IMR-90 (cell line): ENCODE data around the gene BOD1L1. TPM values are rescaled to one million over a fixed set of nuclear protein-coding genes. Genes with fewer than 3 reads are reported as not detected.

ENCODE experiments used
- ATAC-seq: fragments of 200-7000 bp; cut with Tn5 transposase; 2 replicates; pipeline ENCODE4 v1.9.1; 2020; ENCODE audit warnings: low read depth, mild to moderate bottlenecking, moderate library complexity
- BruUV-seq: library from RNA; stranded (reverse); fragments of 400-500 nt; replicated peaks from 2 replicates; lab custom pipeline; 2021; lab: Mats Ljungman, UMichigan
- CTCF ChIA-PET: fragments of 300-600 bp; formaldehyde crosslinking; extraction: SDS; loops from one replicate; lab custom pipeline; 2021; ENCODE audit warnings: antibody characterized with exemption; lab: Yijun Ruan, JAX
- POLR2A ChIA-PET: fragments of 300-600 bp; sonication (Branson Sonifier 250); formaldehyde crosslinking; loops from one replicate; lab custom pipeline; 2022; ENCODE audit warnings: antibody characterized with exemption; ENCODE audit not compliant: unreplicated experiment; lab: Charles Lee
- DNase-seq: peaks from one replicate; pipeline ENCODE4 v3.0.0; 2013
- H2AFZ ChIP-seq: replicated peaks from 2 replicates; pipeline ENCODE3; 2013; ENCODE audit warnings: low read length, mild to moderate bottlenecking; ENCODE audit not compliant: poor library complexity
- H2AK5ac ChIP-seq: 2 replicates; pipeline ENCODE4 v1.6.1; 2013; ENCODE audit warnings: low read depth, low read length, inconsistent platforms
- H2AK9ac ChIP-seq: replicated peaks from 2 replicates; pipeline ENCODE3; 2013; ENCODE audit warnings: mild to moderate bottlenecking, low read depth, low read length, moderate library complexity; ENCODE audit not compliant: poor library complexity
- H2BK120ac ChIP-seq: 2 replicates; pipeline ENCODE4 v1.6.1; 2013; ENCODE audit warnings: low read depth, low read length, inconsistent platforms
- H2BK15ac ChIP-seq: 3 replicates; pipeline ENCODE4 v1.6.1; 2013; ENCODE audit warnings: low read depth, low read length, inconsistent platforms
- H2BK20ac ChIP-seq: 2 replicates; pipeline ENCODE4 v1.6.1; 2013; ENCODE audit warnings: low read depth, mild to moderate bottlenecking, inconsistent platforms, low read length, moderate library complexity
- H2BK5ac ChIP-seq: 2 replicates; pipeline ENCODE4 v1.6.1; 2013; ENCODE audit warnings: mild to moderate bottlenecking, low read depth, low read length, inconsistent platforms; ENCODE audit not compliant: poor library complexity, severe bottlenecking
- H3K14ac ChIP-seq: replicated peaks from 2 replicates; pipeline ENCODE4 v1.6.1; 2013; ENCODE audit warnings: low read depth, low read length, inconsistent platforms
- H3K18ac ChIP-seq: 2 replicates; pipeline ENCODE4 v1.6.1; 2013; ENCODE audit warnings: low read depth, low read length, control low read depth
- H3K23ac ChIP-seq: 2 replicates; pipeline ENCODE4 v1.6.1; 2013; ENCODE audit warnings: low read depth, low read length, inconsistent platforms
- H3K27ac ChIP-seq: 2 replicates; pipeline ENCODE4 v1.5.1; 2013; ENCODE audit warnings: mild to moderate bottlenecking, control low read depth, low read length; ENCODE audit not compliant: insufficient read depth
- H3K27me3 ChIP-seq: 2 replicates; pipeline ENCODE4 v1.6.1; 2013; ENCODE audit warnings: low read length; ENCODE audit not compliant: control insufficient read depth, insufficient read depth
- H3K36me3 ChIP-seq: 2 replicates; pipeline ENCODE4 v1.6.1; 2013; ENCODE audit warnings: low read length, mixed read lengths; ENCODE audit not compliant: control insufficient read depth, insufficient read depth
- H3K4ac ChIP-seq: 2 replicates; pipeline ENCODE4 v1.6.1; 2013; ENCODE audit warnings: low read depth, low read length, inconsistent platforms
- H3K4me1 ChIP-seq: 2 replicates; pipeline ENCODE4 v1.6.1; 2013; ENCODE audit warnings: low read length, mixed read lengths; ENCODE audit not compliant: control insufficient read depth, insufficient read depth
- H3K4me2 ChIP-seq: 2 replicates; pipeline ENCODE4 v1.6.1; 2013; ENCODE audit warnings: low read depth, mild to moderate bottlenecking, control low read depth, low read length, moderate library complexity
- H3K4me3 ChIP-seq: 2 replicates; pipeline ENCODE4 v1.5.1; 2013; ENCODE audit warnings: low read depth, mild to moderate bottlenecking, control low read depth, low read length, moderate library complexity; ENCODE audit not compliant: insufficient read depth
- H3K56ac ChIP-seq: 2 replicates; pipeline ENCODE4 v1.6.1; 2013; ENCODE audit warnings: low read length, inconsistent platforms; ENCODE audit not compliant: insufficient read depth; ENCODE audit errors: extremely low read depth
- H3K79me1 ChIP-seq, 2 experiments: 2 replicates each; pipeline ENCODE4 v1.6.1; 2013; ENCODE audit warnings: low read length in 2 of 2, inconsistent platforms in 1 of 2, low read depth in 1 of 2
- H3K9ac ChIP-seq: 2 replicates; pipeline ENCODE4 v1.6.1; 2013; ENCODE audit warnings: low read depth, low read length, control low read depth
- H3K9me1 ChIP-seq: 2 replicates; pipeline ENCODE4 v1.6.1; 2013; ENCODE audit warnings: low read length, inconsistent platforms; ENCODE audit not compliant: insufficient read depth
- H3K9me3 ChIP-seq: 2 replicates; pipeline ENCODE4 v1.6.1; 2013; ENCODE audit warnings: low read length; ENCODE audit not compliant: control insufficient read depth, insufficient read depth
- H4K20me1 ChIP-seq: 2 replicates; pipeline ENCODE4 v1.6.1; 2013; ENCODE audit warnings: low read length, inconsistent platforms; ENCODE audit not compliant: insufficient read depth
- H4K5ac ChIP-seq: 2 replicates; pipeline ENCODE4 v1.6.1; 2013; ENCODE audit warnings: mild to moderate bottlenecking, low read depth, low read length, control low read depth
- H4K8ac ChIP-seq, 2 experiments: 2 replicates each; pipeline ENCODE4 v1.6.1; 2013; ENCODE audit warnings: low read depth in 2 of 2, low read length in 2 of 2, control low read depth in 1 of 2, inconsistent platforms in 1 of 2
- H4K91ac ChIP-seq: 2 replicates; pipeline ENCODE4 v1.6.1; 2013; ENCODE audit warnings: low read depth, low read length, inconsistent platforms; ENCODE audit not compliant: insufficient read depth
- BHLHE40 ChIP-seq: fragments of 150-350 bp; IDR thresholded peaks from 2 replicates; pipeline ENCODE4 v1.6.1; 2016; ENCODE audit warnings: mild to moderate bottlenecking, low read depth, low read length
- CEBPB ChIP-seq: IDR thresholded peaks from 2 replicates; pipeline ENCODE4 v1.6.1; 2012; ENCODE audit warnings: low read depth, low read length, improper control_type of control experiment
- CHD1 ChIP-seq: IDR thresholded peaks from 2 replicates; pipeline ENCODE4 v1.6.1; 2012; ENCODE audit warnings: low read depth, low read length, improper control_type of control experiment
- MAFK ChIP-seq: IDR thresholded peaks from 2 replicates; pipeline ENCODE4 v1.6.1; 2012; ENCODE audit warnings: low read depth, low read length, improper control_type of control experiment
- MAZ ChIP-seq: IDR thresholded peaks from 2 replicates; pipeline ENCODE4 v1.6.1; 2012; ENCODE audit warnings: low read depth, mild to moderate bottlenecking, low read length, improper control_type of control experiment, moderate library complexity, borderline replicate concordance
- MXI1 ChIP-seq: IDR thresholded peaks from 2 replicates; pipeline ENCODE4 v1.6.1; 2012; ENCODE audit warnings: low read depth, mild to moderate bottlenecking, low read length, moderate library complexity, borderline replicate concordance
- NFE2L2 ChIP-seq: fragments of 150-350 bp; IDR thresholded peaks from 2 replicates; pipeline ENCODE4 v1.6.1; 2016; ENCODE audit warnings: low read depth, mild to moderate bottlenecking, low read length
- POLR2A ChIP-seq: IDR thresholded peaks from 2 replicates; pipeline ENCODE4 v1.6.1; 2012; ENCODE audit warnings: mild to moderate bottlenecking, low read depth, low read length
- RAD21 ChIP-seq: IDR thresholded peaks from 2 replicates; pipeline ENCODE4 v1.6.1; 2012; ENCODE audit warnings: low read length, improper control_type of control experiment
- RCOR1 ChIP-seq: IDR thresholded peaks from 2 replicates; pipeline ENCODE4 v1.6.1; 2012; ENCODE audit warnings: mild to moderate bottlenecking, low read length, improper control_type of control experiment; ENCODE audit not compliant: insufficient replicate concordance
- RFX5 ChIP-seq: IDR thresholded peaks from 2 replicates; pipeline ENCODE4 v1.8.0; 2012; ENCODE audit warnings: low read depth, mild to moderate bottlenecking, low read length, moderate library complexity
- SMC3 ChIP-seq: fragments of 150-350 bp; IDR thresholded peaks from 2 replicates; pipeline ENCODE4 v1.6.1; 2016; ENCODE audit warnings: low read depth, mild to moderate bottlenecking, antibody characterized with exemption, low read length, moderate library complexity
- whole genome bisulfite sequencing, 2 experiments: methylation state at CpG; one replicate each; pipeline versions ENCODE4 v1.1.5 to v1.1.7; 2013; ENCODE audit warnings: missing lambda C conversion rate in 2 of 2; ENCODE audit not compliant: insufficient read length in 1 of 2; ENCODE audit errors: extremely low coverage in 2 of 2; 5-methylcytosine and 5-hydroxymethylcytosine counted together
- dilution Hi-C: fragments of 300-500 bp; cut with HindIII; formaldehyde crosslinking; loops from one replicate; pipeline ENCODE4 v1.14.3; 2018; ENCODE audit warnings: low sequenced_read_pairs; ENCODE audit not compliant: unreplicated experiment
- in situ Hi-C: fragments of 300-500 bp; cut with MboI; formaldehyde crosslinking; loops from 3 replicates; pipeline ENCODE4 v1.14.3; 2019; ENCODE audit warnings: low sequenced_read_pairs, inconsistent platforms, mixed read lengths
- intact Hi-C: fragments of 100-400 bp; cut with micrococcal nuclease; formaldehyde crosslinking; loops from 2 replicates; pipeline ENCODE4 v1.10.0; 2022
- polyA plus RNA-seq, 3 experiments: library from polyadenylated mRNA; depleted of rRNA; stranded (reverse); fragments of >200 nt; gene quantifications; 2 replicates each; pipeline ENCODE4 v1.2.3, GENCODE V29; 2012; ENCODE audit warnings: low replicate concordance in 1 of 3
- total RNA-seq: library from RNA; depleted of rRNA; stranded (reverse); fragments of >200 nt; gene quantifications from 2 replicates; pipeline ENCODE4 v1.2.3, GENCODE V29; 2012
- TF ChIP-seq, protein P1 (sequence below): conservative IDR thresholded peaks from 2 replicates; pipeline ENCODE4 v1.5.1; 2012; ENCODE audit warnings: mild to moderate bottlenecking, low read depth, low read length, improper control_type of control experiment
- TF ChIP-seq, protein P2 (sequence below): fragments of 150-350 bp; IDR thresholded peaks from 2 replicates; pipeline ENCODE4 v1.6.1; 2017; ENCODE audit warnings: mild to moderate bottlenecking, antibody characterized with exemption, low read length, low read depth
- TF ChIP-seq, protein P3 (sequence below): fragments of 150-350 bp; IDR thresholded peaks from 2 replicates; pipeline ENCODE4 v1.6.1; 2016; ENCODE audit warnings: low read depth, mild to moderate bottlenecking, low read length, moderate library complexity, borderline replicate concordance

Gene BOD1L1
- total and polyA plus RNA-seq, 2 of the 4 experiments (the other 2 are of a cell fraction) = 13.5 to 26.9 TPM

DNA sequence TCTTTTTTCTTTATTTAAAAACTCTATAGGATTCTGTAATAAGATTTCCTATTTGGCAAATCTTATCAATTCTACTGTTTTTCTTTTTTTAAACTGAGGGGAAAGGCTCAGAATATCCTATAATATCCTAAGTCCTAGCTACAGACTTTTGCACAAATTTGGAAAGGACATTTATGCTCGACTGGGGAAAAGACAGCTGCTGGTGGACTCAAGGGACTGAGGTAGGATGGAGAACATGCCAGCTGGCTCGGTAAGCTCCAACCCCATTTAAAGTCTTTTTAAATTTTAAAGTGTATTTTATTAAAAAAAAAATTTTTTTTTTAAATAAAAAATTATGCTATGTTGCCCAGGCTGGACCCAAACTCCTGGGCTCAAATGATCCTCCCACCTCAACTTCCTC, 36.8 kb downstream of the BOD1L1 start:
- Histone ChIP-seq H3K36me3 (peaks cover 24% of the 10 kb centered on the region), H3K14ac (no peak overlapping the region), H3K4me1 (no peaks in the 10 kb centered on the region), H3K4me2 (no peak overlapping the region), H3K9me3 (no peaks in the 10 kb centered on the region), H3K9me1 (no peaks in the 10 kb centered on the region), H2AFZ (no peak overlapping the region), H2BK120ac (no peak overlapping the region), H3K4me3 (no peak overlapping the region), H2BK15ac (no peak overlapping the region), H2BK5ac (no peak overlapping the region), H2BK20ac (no peak overlapping the region), H2AK5ac (no peak overlapping the region), H3K18ac (no peak overlapping the region), H3K27me3 (no peaks in the 10 kb centered on the region), H2AK9ac (no peak overlapping the region), H3K27ac (no peak overlapping the region), H4K91ac (no peak overlapping the region), H4K5ac (no peak overlapping the region), H4K8ac (no peak overlapping the region), H4K20me1 (no peaks in the 10 kb centered on the region), H3K9ac (no peak overlapping the region), H3K4ac (no peak overlapping the region), H3K56ac (no peak overlapping the region), H3K79me1 (no peaks in the 10 kb centered on the region), H3K23ac (no peak overlapping the region)
- in situ Hi-C loops (no loop called here), intact Hi-C loops (no loop called here), dilution Hi-C loops (no loop called here)
- TF ChIP-seq, protein P1, sequence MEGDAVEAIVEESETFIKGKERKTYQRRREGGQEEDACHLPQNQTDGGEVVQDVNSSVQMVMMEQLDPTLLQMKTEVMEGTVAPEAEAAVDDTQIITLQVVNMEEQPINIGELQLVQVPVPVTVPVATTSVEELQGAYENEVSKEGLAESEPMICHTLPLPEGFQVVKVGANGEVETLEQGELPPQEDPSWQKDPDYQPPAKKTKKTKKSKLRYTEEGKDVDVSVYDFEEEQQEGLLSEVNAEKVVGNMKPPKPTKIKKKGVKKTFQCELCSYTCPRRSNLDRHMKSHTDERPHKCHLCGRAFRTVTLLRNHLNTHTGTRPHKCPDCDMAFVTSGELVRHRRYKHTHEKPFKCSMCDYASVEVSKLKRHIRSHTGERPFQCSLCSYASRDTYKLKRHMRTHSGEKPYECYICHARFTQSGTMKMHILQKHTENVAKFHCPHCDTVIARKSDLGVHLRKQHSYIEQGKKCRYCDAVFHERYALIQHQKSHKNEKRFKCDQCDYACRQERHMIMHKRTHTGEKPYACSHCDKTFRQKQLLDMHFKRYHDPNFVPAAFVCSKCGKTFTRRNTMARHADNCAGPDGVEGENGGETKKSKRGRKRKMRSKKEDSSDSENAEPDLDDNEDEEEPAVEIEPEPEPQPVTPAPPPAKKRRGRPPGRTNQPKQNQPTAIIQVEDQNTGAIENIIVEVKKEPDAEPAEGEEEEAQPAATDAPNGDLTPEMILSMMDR = no peak
- no peak for TF ChIP-seq NFE2L2
- no peak for TF ChIP-seq RFX5
- no peak for TF ChIP-seq RCOR1
- TF ChIP-seq, protein P2, sequence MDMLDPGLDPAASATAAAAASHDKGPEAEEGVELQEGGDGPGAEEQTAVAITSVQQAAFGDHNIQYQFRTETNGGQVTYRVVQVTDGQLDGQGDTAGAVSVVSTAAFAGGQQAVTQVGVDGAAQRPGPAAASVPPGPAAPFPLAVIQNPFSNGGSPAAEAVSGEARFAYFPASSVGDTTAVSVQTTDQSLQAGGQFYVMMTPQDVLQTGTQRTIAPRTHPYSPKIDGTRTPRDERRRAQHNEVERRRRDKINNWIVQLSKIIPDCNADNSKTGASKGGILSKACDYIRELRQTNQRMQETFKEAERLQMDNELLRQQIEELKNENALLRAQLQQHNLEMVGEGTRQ = no peak
- TF ChIP-seq CEBPB = no peak
- TF ChIP-seq RAD21 = no peak
- TF ChIP-seq MAZ = no peak
- no peak for TF ChIP-seq POLR2A
- no peak for TF ChIP-seq BHLHE40
- TF ChIP-seq CHD1 = no peak
- TF ChIP-seq MXI1 = no peak
- TF ChIP-seq, protein P3, sequence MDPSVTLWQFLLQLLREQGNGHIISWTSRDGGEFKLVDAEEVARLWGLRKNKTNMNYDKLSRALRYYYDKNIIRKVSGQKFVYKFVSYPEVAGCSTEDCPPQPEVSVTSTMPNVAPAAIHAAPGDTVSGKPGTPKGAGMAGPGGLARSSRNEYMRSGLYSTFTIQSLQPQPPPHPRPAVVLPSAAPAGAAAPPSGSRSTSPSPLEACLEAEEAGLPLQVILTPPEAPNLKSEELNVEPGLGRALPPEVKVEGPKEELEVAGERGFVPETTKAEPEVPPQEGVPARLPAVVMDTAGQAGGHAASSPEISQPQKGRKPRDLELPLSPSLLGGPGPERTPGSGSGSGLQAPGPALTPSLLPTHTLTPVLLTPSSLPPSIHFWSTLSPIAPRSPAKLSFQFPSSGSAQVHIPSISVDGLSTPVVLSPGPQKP = no peak
- TF ChIP-seq MAFK = no peak
- no peak for TF ChIP-seq SMC3
- POLR2A ChIA-PET = no interaction called here
- DNase-seq = no peak
- WGBS, 2 experiments = no CpG with 5 or more reads among the region's 2 CpGs
- no TSS peak for BruUV-seq
- no peak for ATAC-seq
- CTCF ChIA-PET = interaction anchor here (1.1 kb wide), 1 partner anchor 25 kb away, joined by 3 read pairs; no protein-coding TSS in a partner anchor
